Activated T-helper 1 cell treated with Interleukin-2 at 50 U/mL for 16 hours (primary cell): Measurements from ENCODE around the gene DLGAP1.

Source experiments
- DNase-seq: peaks from one replicate; pipeline ENCODE4 v3.0.0-alpha.2; 2020; ENCODE audit warnings: low read depth

DLGAP1 gene

GRCh38 chr18:3985664-3986063, 469.4 kb downstream of the DLGAP1 start:
- no peak for DNase-seq

- no peak for DNase-seq
Measured at GRCh38 chr18:3985020-3985419, 470.1 kb downstream of the DLGAP1 start.

GRCh38 chr18:3984163-3984757, 470.8 kb downstream of the DLGAP1 start:
- no peak for DNase-seq

- DNase-seq, result no peak
Measured at GRCh38 chr18:3983351-3983969, 471.6 kb downstream of the DLGAP1 start.

GRCh38 chr18:3982541-3982940, 472.6 kb downstream of the DLGAP1 start:
- no peak for DNase-seq

DNA sequence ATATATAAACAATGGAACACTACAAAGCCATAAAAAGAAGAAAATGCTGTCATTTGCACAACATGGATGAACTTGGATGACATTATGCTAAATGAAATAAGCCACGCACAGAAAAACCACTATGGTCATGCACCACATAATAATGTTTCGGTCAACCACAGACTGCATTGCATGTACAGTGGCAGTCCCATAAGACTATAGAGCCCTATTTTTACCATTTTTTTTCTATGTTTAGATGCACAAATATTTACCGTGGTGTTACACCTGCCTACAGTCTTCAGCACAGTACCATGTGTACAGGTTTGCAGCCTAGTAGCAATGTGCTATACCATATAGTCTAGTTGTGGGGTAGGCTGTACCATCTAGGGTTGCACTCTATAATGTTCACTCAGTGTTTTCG, 476.1 kb downstream of the DLGAP1 start:
- DNase-seq, result no peak

- no peak for DNase-seq
Measured at GRCh38 chr18:3973191-3973850, 481.8 kb downstream of the DLGAP1 start.

DNA sequence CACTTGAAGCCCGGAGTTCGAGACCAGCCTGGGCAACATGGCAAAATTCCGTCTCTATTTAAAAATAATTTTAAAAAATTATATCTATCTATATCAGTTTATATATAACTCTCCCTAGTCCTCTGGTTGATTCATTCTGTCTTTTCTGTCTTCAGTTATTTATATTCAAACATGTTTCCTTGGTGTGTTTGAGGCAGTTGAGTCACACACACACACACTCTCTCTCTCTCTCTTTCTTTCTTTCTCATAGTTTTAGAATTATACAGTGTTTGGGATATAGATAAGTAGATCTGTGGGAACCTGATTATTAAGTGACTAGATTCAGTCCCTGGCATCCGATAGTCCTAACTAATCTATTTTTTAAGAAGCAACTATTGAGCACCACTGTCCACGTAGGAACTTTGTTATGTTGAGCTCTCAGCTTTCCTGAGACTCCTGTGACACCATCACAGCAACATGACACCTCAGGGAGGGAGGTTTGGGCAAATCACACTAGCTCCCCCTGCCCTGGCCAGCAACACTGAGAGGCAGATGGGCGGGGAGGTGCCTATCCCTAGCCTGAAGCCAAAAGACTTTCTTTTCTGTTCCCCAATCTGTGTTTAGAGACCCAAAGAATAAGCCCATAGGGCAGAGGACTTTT, 482.7 kb downstream of the DLGAP1 start:
- no peak for DNase-seq

- no peak for DNase-seq
Measured at GRCh38 chr18:3970929-3971328, 484.2 kb downstream of the DLGAP1 start.

- DNase-seq, result no peak
Measured at GRCh38 chr18:3967359-3968180, 487.5 kb downstream of the DLGAP1 start.

DNA sequence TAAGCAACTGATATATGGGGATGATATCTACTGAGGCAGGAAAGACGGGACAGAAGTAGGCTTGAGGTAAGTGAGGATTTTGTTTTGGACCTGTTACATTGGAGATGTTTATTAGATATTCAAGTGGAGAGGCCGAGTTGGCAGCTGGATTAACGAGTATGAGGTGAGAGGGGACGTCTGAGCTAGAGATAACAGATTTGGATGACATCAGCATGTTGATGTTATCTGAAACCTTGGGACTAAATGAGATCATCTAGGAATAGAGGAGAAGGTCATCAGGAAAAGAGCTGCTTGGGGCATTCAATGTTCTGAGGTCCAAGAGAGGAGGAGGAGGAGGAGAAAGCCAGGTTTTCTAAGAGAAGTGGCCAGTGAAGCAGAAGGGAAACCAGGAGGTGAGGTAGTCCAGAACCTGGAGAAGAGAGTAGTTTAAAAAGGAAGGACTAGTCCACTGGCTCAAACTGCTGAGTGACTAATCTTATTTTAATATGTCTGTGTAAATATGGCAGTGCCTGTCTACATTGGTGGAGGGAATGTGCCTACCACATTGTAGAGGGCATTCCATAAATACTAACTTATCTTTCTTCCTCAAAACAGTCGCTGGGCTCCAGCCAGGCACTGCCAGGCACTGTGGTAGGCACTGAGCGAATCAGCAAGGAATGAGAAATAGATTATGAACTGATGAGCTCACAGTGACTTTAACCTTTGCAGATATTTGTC, 488.3 kb downstream of the DLGAP1 start:
- no peak for DNase-seq

- no peak for DNase-seq
Measured at GRCh38 chr18:3966246-3966641, 488.9 kb downstream of the DLGAP1 start.

- no peak for DNase-seq
Measured at GRCh38 chr18:3960977-3961376, 494.1 kb downstream of the DLGAP1 start.

DNA sequence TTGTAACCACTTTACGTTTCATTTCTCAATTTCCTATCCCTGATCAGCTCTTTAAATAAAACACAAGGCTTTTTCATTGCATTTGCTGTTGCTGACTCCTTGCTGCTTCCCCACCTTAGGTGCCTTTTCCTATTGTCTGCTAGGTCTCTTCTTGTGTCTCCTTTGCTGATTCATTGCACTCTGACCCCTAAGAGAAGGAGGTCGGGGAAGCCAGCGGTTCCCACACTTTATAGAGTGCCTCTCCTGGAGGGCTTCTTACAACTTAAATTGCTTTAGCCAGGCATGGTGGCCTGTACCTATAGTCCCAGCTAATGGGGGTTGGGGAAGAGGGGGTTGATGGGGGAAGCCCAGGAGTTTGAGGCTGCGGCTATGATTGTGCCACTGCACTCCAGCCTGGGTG, 495.0 kb downstream of the DLGAP1 start:
- DNase-seq, result no peak

DNA sequence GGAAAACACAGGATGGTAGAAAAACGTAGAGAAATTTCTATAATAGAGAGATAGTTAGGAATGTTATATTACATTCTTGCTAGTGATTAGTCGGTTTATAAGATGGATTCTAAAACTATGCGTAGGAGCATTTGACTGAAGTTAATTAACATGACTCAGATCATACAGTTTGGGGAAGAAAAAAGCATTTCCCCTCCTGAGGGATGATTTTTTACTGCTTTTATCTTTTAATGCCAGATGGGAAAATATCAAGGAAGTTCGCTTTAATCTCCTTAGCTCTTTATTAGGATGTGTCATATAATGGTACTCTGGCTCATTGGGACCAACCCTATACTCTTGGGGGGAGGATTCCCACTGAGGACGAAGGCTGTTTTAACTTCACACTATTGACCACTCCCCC, 503.1 kb downstream of the DLGAP1 start:
- no peak for DNase-seq

DNA sequence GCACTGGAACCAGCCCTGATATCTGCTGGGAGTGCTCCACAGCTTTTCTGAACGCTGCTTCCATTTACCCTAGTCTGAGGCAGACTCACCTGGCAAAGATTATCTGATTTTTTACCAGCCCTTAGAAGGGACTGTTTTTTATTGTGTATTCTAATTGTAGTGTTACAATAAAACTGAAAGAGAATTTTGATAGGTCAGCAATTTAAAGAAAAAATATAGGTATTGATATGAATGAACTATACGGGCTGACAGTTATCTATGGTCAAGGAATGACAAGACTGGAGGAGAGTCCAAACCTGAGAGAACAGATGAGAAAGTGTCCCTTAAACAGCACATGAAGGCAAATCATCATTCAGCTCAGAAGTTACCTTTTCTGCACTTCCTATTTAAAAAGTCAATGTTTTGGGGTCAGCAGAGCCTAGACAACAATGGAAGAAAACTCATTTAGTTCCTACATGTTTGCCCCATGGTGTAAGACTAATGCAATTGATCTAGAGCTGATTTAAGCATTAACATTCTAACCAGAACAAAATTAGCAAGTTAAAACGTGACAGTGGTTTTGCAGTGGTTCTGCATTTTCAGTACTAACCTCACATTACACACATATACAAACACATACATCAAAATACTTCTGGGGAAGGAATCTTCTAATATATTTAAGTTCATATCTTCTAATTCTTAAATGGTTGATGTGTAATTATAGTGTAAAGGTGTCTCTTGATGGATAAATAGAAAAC, 504.3 kb downstream of the DLGAP1 start:
- DNase-seq, result no peak

GRCh38 chr18:3948958-3949357, 506.1 kb downstream of the DLGAP1 start:
- no peak for DNase-seq

DNA sequence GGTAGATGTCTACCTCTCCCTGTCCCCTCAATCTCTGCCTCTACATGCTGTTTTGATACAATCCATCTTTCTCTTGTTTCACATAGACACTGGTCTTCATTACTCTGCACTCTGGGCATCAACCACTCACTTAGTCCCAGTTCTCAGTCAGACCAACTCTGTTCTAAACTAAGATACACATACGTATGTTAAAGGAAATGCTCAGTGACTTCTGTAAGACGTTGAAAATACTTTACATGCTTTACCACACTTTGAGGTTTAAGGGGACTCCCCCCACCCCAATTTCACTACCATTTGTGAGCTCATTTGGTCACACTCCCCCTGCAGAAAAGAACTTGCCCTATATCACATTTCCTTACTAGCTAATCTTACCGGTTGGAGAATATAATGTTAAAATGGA, 507.7 kb downstream of the DLGAP1 start:
- no peak for DNase-seq

DNA sequence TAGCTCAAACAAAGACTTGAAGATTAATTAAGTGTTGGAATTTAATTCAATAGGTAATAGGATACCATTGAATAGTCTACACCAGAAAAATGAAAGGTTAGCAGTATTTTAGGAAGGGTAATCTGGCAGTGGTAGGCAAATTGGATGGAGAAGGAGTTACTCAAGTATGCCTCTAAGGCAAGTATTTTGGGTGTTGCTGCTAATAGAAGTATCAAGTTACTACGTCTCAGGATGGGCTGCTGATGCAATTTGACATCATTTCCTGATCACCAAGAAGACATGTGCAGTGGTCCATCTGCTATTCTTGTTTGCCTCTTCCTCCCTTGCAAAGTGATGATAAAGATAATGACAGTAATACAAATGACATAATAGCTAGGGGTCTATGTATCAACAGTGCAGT, 519.8 kb downstream of the DLGAP1 start:
- DNase-seq, result no peak

DNA sequence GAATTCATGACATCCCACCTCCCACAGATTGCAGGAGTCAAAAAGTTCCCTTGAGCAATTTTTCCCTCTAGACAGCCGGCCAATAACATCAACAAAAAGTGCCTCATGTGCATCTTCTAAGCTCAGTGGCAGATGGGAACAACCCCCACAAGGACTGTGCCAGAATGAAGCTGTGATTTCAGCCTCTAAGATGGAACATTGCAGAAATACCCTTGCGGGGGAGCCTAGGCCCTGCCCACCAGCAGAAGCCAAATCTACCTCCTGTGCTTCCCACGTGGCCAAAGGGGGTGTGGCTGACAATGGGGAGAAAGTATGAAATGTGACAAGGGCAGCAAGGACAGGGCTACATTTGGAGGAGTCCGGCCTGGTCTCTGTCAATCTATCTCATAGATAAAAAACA, 522.8 kb downstream of the DLGAP1 start:
- DNase-seq, result no peak

DNA sequence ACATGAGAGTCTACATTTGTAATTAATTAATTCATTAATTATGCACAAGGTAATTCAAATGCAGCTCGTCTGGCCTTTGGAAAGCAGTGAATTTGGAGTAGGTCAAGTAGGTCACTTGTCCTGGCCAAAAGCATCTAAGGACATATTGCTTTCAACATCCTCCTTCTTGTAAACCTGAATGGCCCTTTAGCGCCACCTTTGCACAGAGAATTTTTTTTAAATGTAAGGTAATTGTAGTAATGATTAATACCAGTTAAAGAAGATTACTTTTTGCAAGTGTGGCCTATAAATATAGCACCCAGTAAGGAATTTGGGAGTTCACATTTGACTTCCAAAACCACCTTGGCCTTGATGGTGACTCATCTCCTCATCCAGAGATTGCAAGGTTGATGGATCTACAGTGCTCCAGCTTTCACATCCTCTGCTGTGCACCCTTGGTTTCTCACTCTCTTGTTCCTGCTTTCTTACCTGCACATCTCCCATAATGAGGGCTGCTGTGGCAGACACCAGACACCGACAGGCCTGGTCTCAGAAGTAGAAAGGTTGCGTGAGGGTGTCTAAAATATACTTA, 523.5 kb downstream of the DLGAP1 start:
- DNase-seq, result no peak
